Activated B cell treated with CpG ODN at 0.5 μM for 24 hours (primary cell): Measurements from ENCODE around the gene WDR17. TPM values are rescaled to one million over a fixed set of nuclear protein-coding genes. Genes with fewer than 3 reads are reported as not detected.

ENCODE experiments used
- ATAC-seq: fragments of 200-7000 bp; cut with Tn5 transposase; one replicate; pipeline ENCODE4 v1.10.0; 2021; ENCODE audit warnings: low read depth, mild to moderate bottlenecking, moderate library complexity
- CTCF ChIA-PET: fragments of 350-600 bp; sonication (Branson Sonifier 250); formaldehyde crosslinking; loops from one replicate; lab custom pipeline; 2021; ENCODE audit warnings: antibody characterized with exemption; lab: Charles Lee
- POLR2A ChIA-PET: fragments of 350-600 bp; sonication (Branson Sonifier 250); formaldehyde crosslinking; loops from one replicate; lab custom pipeline; 2021; ENCODE audit warnings: antibody characterized with exemption; lab: Charles Lee
- DNase-seq: peaks from one replicate; pipeline ENCODE4 v3.0.0; 2022
- H3K27ac Mint-ChIP-seq: one replicate; pipeline ENCODE4 v1.8.0; 2020; ENCODE audit warnings: mixed read lengths
- H3K27me3 Mint-ChIP-seq: one replicate; pipeline ENCODE4 v1.8.0; 2021; ENCODE audit warnings: mixed read lengths
- H3K36me3 Mint-ChIP-seq: one replicate; pipeline ENCODE4 v1.8.0; 2021; ENCODE audit warnings: low read depth, mixed read lengths
- H3K4me1 Mint-ChIP-seq: one replicate; pipeline ENCODE4 v1.8.0; 2021; ENCODE audit warnings: mixed read lengths
- H3K4me3 Mint-ChIP-seq: one replicate; pipeline ENCODE4 v1.8.0; 2020; ENCODE audit warnings: mild to moderate bottlenecking, mixed read lengths
- H3K9me3 Mint-ChIP-seq: one replicate; pipeline ENCODE4 v1.8.0; 2020; ENCODE audit warnings: mixed read lengths
- CTCF ChIP-seq: fragments of 200-600 bp; IDR thresholded peaks from one replicate; pipeline ENCODE4 v1.8.0; 2022; ENCODE audit warnings: antibody characterized with exemption, mild to moderate bottlenecking
- intact Hi-C: fragments of 100-400 bp; cut with micrococcal nuclease; formaldehyde crosslinking; loops from one replicate; pipeline ENCODE4 v1.15.1; 2024
- total RNA-seq: library from RNA; stranded (reverse); gene quantifications from 2 replicates; pipeline ENCODE4 v1.2.3, GENCODE V29; 2022

Gene WDR17
- total RNA-seq, 1 donor from 2014 or later, result 6.2 TPM

GRCh38 chr4:176191974-176192373 is 126.3 kb downstream of the WDR17 start:
- POLR2A ChIA-PET, result no interaction called here

GRCh38 chr4:176193126-176193525 is 127.5 kb downstream of the WDR17 start:
- no peak for ATAC-seq
- H3K9me3 Mint-ChIP-seq, result no peaks in the 10 kb centered on the region
- H3K4me3 Mint-ChIP-seq, result no peak overlapping the region
- DNase-seq, result no peak
- POLR2A ChIA-PET, result no interaction called here
- H3K27me3 Mint-ChIP-seq, result peaks cover 34% of the 10 kb centered on the region
- CTCF ChIA-PET, result no interaction called here
- H3K4me1 Mint-ChIP-seq, result peaks cover 12% of the 10 kb centered on the region
- H3K36me3 Mint-ChIP-seq, result no peaks in the 10 kb centered on the region
- H3K27ac Mint-ChIP-seq, result no peak overlapping the region
- intact Hi-C loops, result no loop called here
- no peak for TF ChIP-seq CTCF

More at GRCh38 chr4:176191974-176192373, 126.3 kb downstream of the WDR17 start:
- H3K4me3 Mint-ChIP-seq, result no peak overlapping the region
- H3K4me1 Mint-ChIP-seq, result peaks cover 12% of the 10 kb centered on the region
- H3K27me3 Mint-ChIP-seq, result peaks cover 33% of the 10 kb centered on the region
- intact Hi-C loops, result no loop called here
- CTCF ChIA-PET, result no interaction called here
- DNase-seq, result no peak
- TF ChIP-seq CTCF, result no peak
- H3K9me3 Mint-ChIP-seq, result no peaks in the 10 kb centered on the region
- H3K27ac Mint-ChIP-seq, result no peak overlapping the region
- no peak for ATAC-seq
- H3K36me3 Mint-ChIP-seq, result no peaks in the 10 kb centered on the region

GRCh38 chr4:176193938-176194337 is 128.3 kb downstream of the WDR17 start:
- H3K4me1 Mint-ChIP-seq, result peaks cover 10% of the 10 kb centered on the region
- intact Hi-C loops, result no loop called here
- POLR2A ChIA-PET, result no interaction called here
- no peak for ATAC-seq
- no peak for DNase-seq
- no peak for TF ChIP-seq CTCF
- H3K27me3 Mint-ChIP-seq, result peaks cover 38% of the 10 kb centered on the region
- H3K9me3 Mint-ChIP-seq, result no peaks in the 10 kb centered on the region
- no peak overlapping the region for H3K27ac Mint-ChIP-seq
- no peak overlapping the region for H3K4me3 Mint-ChIP-seq
- no peaks in the 10 kb centered on the region for H3K36me3 Mint-ChIP-seq
- CTCF ChIA-PET, result no interaction called here

- Mint-ChIP-seq H3K9me3 (no peaks in the 10 kb centered on the region), H3K4me1 (peaks cover 10% of the 10 kb centered on the region), H3K27ac (peak within 1 kb of the TSS; percentile 87), H3K4me3 (peak within 1 kb of the TSS; percentile 87), H3K36me3 (no peaks in the 10 kb centered on the region), H3K27me3 (peaks cover 41% of the 10 kb centered on the region)
- ChIA-PET POLR2A (interaction anchor here (1.0 to 1.5 kb wide), 4 partner anchors 105 to 1247 kb away, joined by 3 to 12 read pairs (median 4); partner anchors contain the start of gene AGA), CTCF (no interaction called here)
- ATAC-seq, result peak; percentile 97
- peak; percentile 94 for DNase-seq
- no peak for TF ChIP-seq CTCF
- intact Hi-C loops, result loop anchor here (1.0 to 5.0 kb wide), 6 partner anchors 71 to 1913 kb away; partner anchors contain the start of genes AGA, CEP44, FBXO8 and SPCS3
These were observed 129.7 kb downstream of the WDR17 start, which contains the start of gene SPATA4 for GRCh38 chr4:176195184-176195978. Gene SPATA4, minus strand, starts transcription at chr4:176195585. Its CDS starts 23 bp downstream, at chr4:176195562.

- intact Hi-C loops, result loop anchor here (5.0 kb wide), 1 partner anchor 1916 kb away; the partner anchor contains the start of genes CEP44 and FBXO8
- Mint-ChIP-seq H3K4me3 (no peak overlapping the region), H3K36me3 (no peaks in the 10 kb centered on the region), H3K9me3 (no peaks in the 10 kb centered on the region), H3K27me3 (peaks cover 31% of the 10 kb centered on the region), H3K4me1 (peaks cover 10% of the 10 kb centered on the region), H3K27ac (no peak overlapping the region)
- TF ChIP-seq CTCF, result no peak
- DNase-seq (no peak), ATAC-seq (no peak)
- POLR2A ChIA-PET, result no interaction called here
- CTCF ChIA-PET, result no interaction called here
These were observed 132.8 kb downstream of the WDR17 start for GRCh38 chr4:176198316-176198903.
